Caco-2 (cell line): ENCODE measurements around the gene SAMD4A. TPM values are rescaled to one million over a fixed set of nuclear protein-coding genes. Genes with fewer than 3 reads are reported as not detected.
A peak's percentile ranks its signal among the peaks of the same experiment; 100 is the strongest.

Experiments used
- BruUV-seq: library from RNA; stranded (reverse); fragments of 400-500 nt; replicated peaks from 2 replicates; lab custom pipeline; 2021; lab: Mats Ljungman, UMichigan
- CTCF ChIA-PET: fragments of 300-600 bp; sonication (Branson Sonifier 250); formaldehyde crosslinking; loops from one replicate; lab custom pipeline; 2022; ENCODE audit warnings: antibody characterized with exemption; lab: Charles Lee
- POLR2A ChIA-PET: fragments of 300-600 bp; sonication (Branson Sonifier 250); formaldehyde crosslinking; loops from one replicate; lab custom pipeline; 2022; ENCODE audit warnings: antibody characterized with exemption; lab: Charles Lee
- DNase-seq, 2 experiments: peaks; one replicate each; pipeline versions ENCODE4 v3.0.0 to v3.0.0-alpha.2; 2020 to 2022
- H3K27me3 ChIP-seq: replicated peaks from 2 replicates; pipeline ENCODE4 v1.6.0; 2011; ENCODE audit warnings: low read length; ENCODE audit not compliant: control insufficient read depth, insufficient read depth
- H3K36me3 ChIP-seq: 2 replicates; pipeline ENCODE4 v1.5.1; 2011; ENCODE audit warnings: low read length; ENCODE audit not compliant: control insufficient read depth, insufficient read depth
- H3K4me1 ChIP-seq: fragments of 250-450 bp; sonication (Bioruptor Pico); 2 replicates; pipeline ENCODE4 v1.5.1; 2020; ENCODE audit warnings: mild to moderate bottlenecking
- H3K4me3 ChIP-seq: 2 replicates; pipeline ENCODE4 v1.5.1; 2011; ENCODE audit warnings: low read depth, mild to moderate bottlenecking, control low read depth, low read length
- H3K9me3 ChIP-seq: fragments of 250-450 bp; sonication (Bioruptor Pico); 2 replicates; pipeline ENCODE4 v1.5.1; 2020; ENCODE audit warnings: mild to moderate bottlenecking, moderate library complexity
- H3K27ac Mint-ChIP-seq: one replicate; pipeline ENCODE4 v1.8.0; 2022; ENCODE audit warnings: mixed read lengths; ENCODE audit not compliant: unreplicated experiment
- H3K27me3 Mint-ChIP-seq: one replicate; pipeline ENCODE4 v1.8.0; 2022; ENCODE audit warnings: mixed read lengths; ENCODE audit not compliant: insufficient read depth, unreplicated experiment
- H3K36me3 Mint-ChIP-seq: one replicate; pipeline ENCODE4 v1.8.0; 2022; ENCODE audit warnings: mild to moderate bottlenecking, mixed read lengths; ENCODE audit not compliant: insufficient read depth, unreplicated experiment
- H3K4me1 Mint-ChIP-seq: one replicate; pipeline ENCODE4 v1.8.0; 2022; ENCODE audit warnings: low read depth, mixed read lengths; ENCODE audit not compliant: unreplicated experiment
- H3K4me3 Mint-ChIP-seq: one replicate; pipeline ENCODE4 v1.8.0; 2022; ENCODE audit warnings: mild to moderate bottlenecking, moderate library complexity, mixed read lengths; ENCODE audit not compliant: unreplicated experiment
- H3K9me3 Mint-ChIP-seq: one replicate; pipeline ENCODE4 v1.8.0; 2022; ENCODE audit warnings: mixed read lengths; ENCODE audit not compliant: unreplicated experiment
- CTCF ChIP-seq, 2 experiments: fragments of 200-600 bp in 1 of 2; IDR thresholded peaks; 1 replicate in 1 of 2; 2 replicates in 1 of 2; pipeline versions ENCODE4 v1.5.1 to v1.8.0; 2011 to 2022; ENCODE audit warnings: antibody characterized with exemption in 1 of 2, control low read depth in 1 of 2, inconsistent platforms in 1 of 2, low read depth in 1 of 2, low read length in 1 of 2, mild to moderate bottlenecking in 1 of 2, moderate library complexity in 1 of 2; ENCODE audit not compliant: insufficient read depth in 1 of 2, severe bottlenecking in 1 of 2, unreplicated experiment in 1 of 2
- intact Hi-C: fragments of 100-400 bp; cut with micrococcal nuclease; formaldehyde crosslinking; loops from one replicate; pipeline ENCODE4 v1.10.0; 2022; ENCODE audit not compliant: unreplicated experiment
- total RNA-seq: library from RNA; stranded (reverse); gene quantifications from 2 replicates; pipeline ENCODE4 v1.2.3, GENCODE V29; 2022

The SAMD4A gene
- total RNA-seq, 1 experiment from 2014 or later: 60.8 TPM

GRCh38 chr14:54645639-54646038 is 78.7 kb downstream of the SAMD4A start:
- no peaks in the 10 kb centered on the region for H3K9me3 ChIP-seq
- H3K36me3 ChIP-seq: no peaks in the 10 kb centered on the region
- POLR2A ChIA-PET: no interaction called here
- H3K9me3 Mint-ChIP-seq: no peaks in the 10 kb centered on the region
- no peaks in the 10 kb centered on the region for H3K27me3 ChIP-seq
- H3K27ac Mint-ChIP-seq: peak overlapping the region; percentile 42
- H3K4me1 ChIP-seq: peaks cover 91% of the 10 kb centered on the region
- TSS peak; percentile 11 for BruUV-seq
- peaks cover 17% of the 10 kb centered on the region for H3K36me3 Mint-ChIP-seq
- H3K4me1 Mint-ChIP-seq: peaks cover 22% of the 10 kb centered on the region
- no peaks in the 10 kb centered on the region for H3K27me3 Mint-ChIP-seq
- no peak for TF ChIP-seq CTCF (IDR thresholded peaks at IDR 0.05; ENCODE audit: insufficient read depth in 1 of 2, low read depth in 1 of 2, low read length in 1 of 2, severe bottlenecking in 1 of 2, unreplicated experiment in 1 of 2)
- H3K4me3 ChIP-seq: no peak overlapping the region
- intact Hi-C loops: no loop called here
- CTCF ChIA-PET: no interaction called here
- peak overlapping the region; percentile 47 for H3K4me3 Mint-ChIP-seq
- no peak for DNase-seq

GRCh38 chr14:54646626-54647025 is 79.7 kb downstream of the SAMD4A start:
- H3K27ac Mint-ChIP-seq: peak overlapping the region; percentile 42
- POLR2A ChIA-PET: interaction anchor here (0.5 kb wide), 2 partner anchors 65 to 71 kb away, joined by 3 to 6 read pairs; no protein-coding TSS in a partner anchor
- no peaks in the 10 kb centered on the region for H3K27me3 Mint-ChIP-seq
- BruUV-seq: no TSS peak
- Histone ChIP-seq H3K4me3 (no peak overlapping the region), H3K4me1 (peaks cover 91% of the 10 kb centered on the region), H3K9me3 (no peaks in the 10 kb centered on the region), H3K27me3 (no peaks in the 10 kb centered on the region), H3K36me3 (no peaks in the 10 kb centered on the region)
- CTCF ChIA-PET: interaction anchor here (0.6 kb wide), 1 partner anchor 22 kb away, joined by 3 read pairs; no protein-coding TSS in a partner anchor
- H3K9me3 Mint-ChIP-seq: no peaks in the 10 kb centered on the region
- H3K36me3 Mint-ChIP-seq: peaks cover 20% of the 10 kb centered on the region
- TF ChIP-seq CTCF (IDR thresholded peaks at IDR 0.05; ENCODE audit: insufficient read depth in 1 of 2, low read depth in 1 of 2, low read length in 1 of 2, severe bottlenecking in 1 of 2, unreplicated experiment in 1 of 2): no peak
- peaks cover 20% of the 10 kb centered on the region for H3K4me1 Mint-ChIP-seq
- H3K4me3 Mint-ChIP-seq: peak overlapping the region; percentile 47
- intact Hi-C loops: no loop called here
- DNase-seq: no peak

GRCh38 chr14:54647378-54647777 is 80.5 kb downstream of the SAMD4A start:
- no peaks in the 10 kb centered on the region for H3K27me3 ChIP-seq
- H3K4me1 ChIP-seq: peaks cover 89% of the 10 kb centered on the region
- no peak overlapping the region for H3K4me3 ChIP-seq
- intact Hi-C loops: no loop called here
- no peaks in the 10 kb centered on the region for H3K27me3 Mint-ChIP-seq
- no peaks in the 10 kb centered on the region for H3K9me3 ChIP-seq
- no peak overlapping the region for H3K27ac Mint-ChIP-seq
- no TSS peak for BruUV-seq
- ChIA-PET POLR2A (interaction anchor here (0.6 kb wide), 1 partner anchor 24 kb away, joined by 9 read pairs; no protein-coding TSS in a partner anchor), CTCF (no interaction called here)
- no peaks in the 10 kb centered on the region for H3K36me3 ChIP-seq
- no peak for TF ChIP-seq CTCF (IDR thresholded peaks at IDR 0.05; ENCODE audit: insufficient read depth in 1 of 2, low read depth in 1 of 2, low read length in 1 of 2, severe bottlenecking in 1 of 2, unreplicated experiment in 1 of 2)
- H3K9me3 Mint-ChIP-seq: no peaks in the 10 kb centered on the region
- H3K4me3 Mint-ChIP-seq: no peak overlapping the region
- no peak for DNase-seq
- peaks cover 23% of the 10 kb centered on the region for H3K36me3 Mint-ChIP-seq
- peaks cover 20% of the 10 kb centered on the region for H3K4me1 Mint-ChIP-seq
